ENCODE data around the gene CCDC86. TPM values are rescaled to one million over a fixed set of nuclear protein-coding genes. Genes with fewer than 3 reads are reported as not detected.

Gene CCDC86
- total RNA-seq, 1 donor from 2014 or later, result 4.7 TPM

DNA sequence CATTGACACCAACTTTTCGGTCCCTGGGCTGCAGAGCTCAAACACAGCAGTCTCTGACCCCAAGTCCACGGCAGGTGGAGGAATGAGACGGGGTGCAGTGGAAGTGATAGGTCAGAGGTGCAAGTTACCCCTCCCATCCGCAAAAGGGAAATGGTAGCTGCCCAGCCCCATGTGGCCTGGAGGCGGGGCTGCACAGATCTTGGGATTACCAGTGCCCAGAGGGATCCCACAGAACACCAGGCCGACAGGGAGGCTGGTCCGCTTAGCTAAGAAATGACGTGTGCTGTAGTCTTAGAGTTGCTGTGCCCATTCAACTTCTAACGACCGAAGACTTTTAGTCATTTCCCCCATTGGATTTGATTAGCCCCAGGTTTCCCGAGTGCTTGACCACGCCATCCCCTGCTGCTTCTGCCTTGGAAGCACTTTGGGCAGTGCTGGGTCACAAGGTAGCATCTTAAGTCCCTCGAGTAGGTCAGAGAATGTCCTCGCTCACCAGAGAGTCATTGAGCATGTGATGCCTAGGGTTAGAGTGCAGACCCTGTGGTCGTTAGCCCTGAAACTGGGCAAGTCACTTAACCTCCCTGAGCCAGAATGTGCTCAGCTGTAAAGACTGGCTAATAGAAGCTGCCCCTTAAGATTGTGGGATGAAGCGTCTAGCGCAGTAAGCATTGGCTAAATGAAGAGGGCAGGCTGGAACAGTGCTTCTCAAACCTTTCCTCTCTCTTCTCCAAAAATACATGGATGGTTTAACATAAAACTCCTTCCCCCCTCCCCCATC lies 9.6 kb downstream of the CCDC86 start:
- peaks cover 35 to 44% (median 38%) of the 10 kb centered on the region in 3 donors for H3K36me3 ChIP-seq (ENCODE audit: control insufficient read depth in 3 of 3, insufficient read depth in 3 of 3, low read length in 3 of 3)
- H3K9me3 ChIP-seq (ENCODE audit: control insufficient read depth in 3 of 3, low read length in 3 of 3), result no peaks in the 10 kb centered on the region
- peaks cover 0 to 3% (median 3%) of the 10 kb centered on the region in 3 donors for H3K27me3 ChIP-seq (ENCODE audit: control insufficient read depth in 3 of 3, insufficient read depth in 3 of 3, low read length in 3 of 3)
- no peak overlapping the region for H3K9ac ChIP-seq (ENCODE audit: low read depth in 1 of 3, low read length in 3 of 3)
- no peak overlapping the region for H3K27ac ChIP-seq (ENCODE audit: low read depth, low read length)
- peaks cover 0 to 3% (median 0%) of the 10 kb centered on the region in 3 donors for H3K4me1 ChIP-seq (ENCODE audit: control insufficient read depth in 3 of 3, insufficient read depth in 3 of 3, low read length in 3 of 3)
- no peak overlapping the region for H3K4me3 ChIP-seq (ENCODE audit: low read length in 3 of 3)

DNA sequence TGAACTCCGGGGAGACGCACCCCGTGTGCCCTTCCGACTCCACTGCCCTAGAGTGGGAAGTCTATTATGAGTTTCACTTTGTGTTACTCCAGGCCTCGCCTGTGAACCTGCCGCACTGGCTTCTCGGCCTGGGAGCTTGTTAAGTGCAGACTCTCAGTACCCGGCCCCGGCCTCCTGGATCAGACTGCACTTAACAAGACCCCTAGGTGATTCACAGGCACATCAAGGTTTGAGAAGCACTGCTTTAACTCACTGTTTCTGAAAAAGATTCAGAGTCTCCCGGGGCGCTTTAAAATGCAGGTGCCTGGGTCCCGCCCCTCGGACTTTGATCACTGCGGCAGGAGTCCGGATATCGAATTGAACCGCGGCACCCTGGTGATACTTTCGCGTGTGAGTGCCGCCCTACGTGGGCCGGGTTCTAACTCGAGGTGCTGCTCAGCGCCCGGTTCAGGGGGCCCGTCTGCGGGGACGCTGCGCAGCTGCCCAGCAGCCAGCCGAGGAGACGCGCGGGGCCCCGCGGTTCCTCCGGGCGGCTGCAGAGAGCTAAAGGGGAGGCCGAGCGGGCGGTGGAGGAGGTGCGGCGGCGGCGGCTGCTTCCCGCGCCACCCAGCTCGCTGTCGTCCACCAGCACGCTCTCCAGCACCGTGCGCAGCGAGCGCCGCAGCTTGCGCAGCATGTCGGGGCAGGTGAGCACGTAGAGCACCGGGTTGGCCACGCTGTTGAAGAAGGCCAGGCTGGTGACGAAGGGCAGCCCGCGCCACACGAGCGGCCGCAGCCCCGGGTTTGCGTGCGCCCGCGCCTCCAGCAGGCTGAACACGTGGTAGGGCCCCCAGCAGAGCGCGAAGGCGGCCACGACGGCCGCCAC lies 10.4 kb downstream of the CCDC86 start:
- peaks cover 0 to 3% (median 0%) of the 10 kb centered on the region in 3 donors for H3K4me1 ChIP-seq (ENCODE audit: control insufficient read depth in 3 of 3, insufficient read depth in 3 of 3, low read length in 3 of 3)
- no peak overlapping the region for H3K27ac ChIP-seq (ENCODE audit: low read depth, low read length)
- peaks cover 35 to 43% (median 37%) of the 10 kb centered on the region in 3 donors for H3K36me3 ChIP-seq (ENCODE audit: control insufficient read depth in 3 of 3, insufficient read depth in 3 of 3, low read length in 3 of 3)
- H3K27me3 ChIP-seq (ENCODE audit: control insufficient read depth in 3 of 3, insufficient read depth in 3 of 3, low read length in 3 of 3), result peaks cover 0 to 3% (median 3%) of the 10 kb centered on the region in 3 donors
- H3K9ac ChIP-seq (ENCODE audit: low read depth in 1 of 3, low read length in 3 of 3), result no peak overlapping the region
- no peak overlapping the region for H3K4me3 ChIP-seq (ENCODE audit: low read length in 3 of 3)
- H3K9me3 ChIP-seq (ENCODE audit: control insufficient read depth in 3 of 3, low read length in 3 of 3), result no peaks in the 10 kb centered on the region

DNA sequence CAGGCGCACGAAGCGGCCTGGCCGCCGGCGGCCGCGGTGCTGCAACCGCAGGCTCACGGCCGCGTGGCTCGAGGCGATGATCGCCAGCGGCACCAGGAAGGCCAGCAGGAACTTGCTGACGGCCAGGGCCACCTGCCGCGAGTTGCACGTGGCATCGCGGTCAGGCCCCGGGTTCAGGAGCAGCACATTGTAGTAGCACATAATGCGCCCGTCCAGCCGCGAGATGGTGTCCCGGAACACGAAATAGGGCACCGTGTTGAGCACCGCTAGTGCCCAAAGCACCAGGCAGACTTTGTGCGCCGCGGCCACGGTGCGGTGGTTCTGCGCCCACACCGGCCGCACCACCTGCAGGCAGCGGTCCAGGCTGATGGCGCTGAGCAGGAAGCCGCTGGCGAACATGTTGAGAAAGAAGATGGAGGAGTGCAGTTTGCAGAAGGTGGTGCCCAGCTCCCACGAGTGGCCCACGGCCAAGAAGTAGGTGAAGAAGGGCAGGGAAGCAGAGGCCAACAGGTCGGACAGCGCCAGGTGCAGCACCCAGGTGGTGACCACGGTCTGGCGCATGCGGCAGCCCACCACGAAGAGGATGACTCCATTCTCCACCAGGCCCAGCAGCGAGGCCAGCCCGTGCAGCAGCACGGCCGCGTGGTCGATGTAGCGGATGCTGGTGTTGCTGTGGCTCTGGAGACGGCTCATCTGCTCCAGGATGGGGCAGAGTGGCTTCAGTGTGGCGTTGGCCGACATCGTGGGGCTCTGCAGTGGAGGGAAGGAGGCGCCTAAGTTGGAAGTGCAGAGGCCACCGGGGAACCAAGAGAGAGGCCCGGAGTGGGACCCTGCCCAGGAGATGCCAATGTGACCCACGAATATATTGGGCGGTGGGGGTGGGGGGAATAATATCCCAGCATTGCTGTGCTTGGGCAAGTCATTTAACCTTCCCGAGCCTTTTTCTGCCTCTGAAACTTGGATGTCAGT lies 11.4 kb downstream of the CCDC86 start:
- Histone ChIP-seq H3K9me3 (ENCODE audit: control insufficient read depth in 3 of 3, low read length in 3 of 3) (peaks cover 0 to 1% (median 0%) of the 10 kb centered on the region in 3 donors), H3K4me1 (ENCODE audit: control insufficient read depth in 3 of 3, insufficient read depth in 3 of 3, low read length in 3 of 3) (peaks cover 0 to 3% (median 0%) of the 10 kb centered on the region in 3 donors), H3K27ac (ENCODE audit: low read depth, low read length) (no peak overlapping the region), H3K4me3 (ENCODE audit: low read length in 3 of 3) (no peak overlapping the region), H3K27me3 (ENCODE audit: control insufficient read depth in 3 of 3, insufficient read depth in 3 of 3, low read length in 3 of 3) (peaks cover 0 to 3% (median 3%) of the 10 kb centered on the region in 3 donors), H3K9ac (ENCODE audit: low read depth in 1 of 3, low read length in 3 of 3) (no peak overlapping the region), H3K36me3 (ENCODE audit: control insufficient read depth in 3 of 3, insufficient read depth in 3 of 3, low read length in 3 of 3) (peaks cover 29 to 35% (median 35%) of the 10 kb centered on the region in 3 donors)

DNA sequence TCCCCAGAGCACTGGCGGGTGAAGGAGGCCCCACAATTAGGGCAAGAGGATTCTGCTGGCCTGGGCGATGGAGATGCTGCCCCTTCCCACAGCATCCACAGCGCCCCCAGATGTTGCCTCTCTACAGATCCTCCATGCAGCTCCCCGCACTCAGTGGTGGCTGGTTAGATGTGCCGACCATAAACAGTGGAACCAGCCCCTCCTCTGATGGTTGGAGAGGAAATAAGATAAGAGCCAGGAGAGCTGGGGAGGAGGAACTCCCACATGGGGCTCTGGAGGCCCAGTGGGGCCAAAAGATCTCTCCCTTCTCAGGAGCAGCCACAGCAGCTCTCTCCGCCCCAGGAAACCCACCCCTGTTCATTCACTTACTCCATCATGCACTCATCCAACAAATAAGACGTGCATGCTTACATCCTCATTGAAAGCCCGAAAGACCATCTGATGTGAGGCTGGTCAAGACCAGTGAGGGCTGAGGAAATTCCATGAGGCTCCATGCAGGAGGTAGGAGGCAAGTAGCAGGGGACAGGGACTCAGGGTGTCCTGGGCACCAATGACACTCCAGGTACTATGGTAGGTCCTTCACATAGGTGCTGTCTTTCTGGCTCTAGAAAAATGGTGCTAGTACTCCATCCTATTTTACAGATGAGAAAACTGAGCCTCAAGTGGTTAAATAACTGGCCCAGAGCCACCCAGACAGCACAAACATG lies 12.4 kb downstream of the CCDC86 start:
- H3K4me3 ChIP-seq (ENCODE audit: low read length in 3 of 3), result no peak overlapping the region
- H3K36me3 ChIP-seq (ENCODE audit: control insufficient read depth in 3 of 3, insufficient read depth in 3 of 3, low read length in 3 of 3), result peaks cover 20 to 25% (median 25%) of the 10 kb centered on the region in 3 donors
- H3K27me3 ChIP-seq (ENCODE audit: control insufficient read depth in 3 of 3, insufficient read depth in 3 of 3, low read length in 3 of 3), result peaks cover 0 to 3% (median 3%) of the 10 kb centered on the region in 3 donors
- no peak overlapping the region for H3K27ac ChIP-seq (ENCODE audit: low read depth, low read length)
- peaks cover 0 to 3% (median 0%) of the 10 kb centered on the region in 3 donors for H3K4me1 ChIP-seq (ENCODE audit: control insufficient read depth in 3 of 3, insufficient read depth in 3 of 3, low read length in 3 of 3)
- H3K9ac ChIP-seq (ENCODE audit: low read depth in 1 of 3, low read length in 3 of 3), result no peak overlapping the region
- peaks cover 0 to 2% (median 0%) of the 10 kb centered on the region in 3 donors for H3K9me3 ChIP-seq (ENCODE audit: control insufficient read depth in 3 of 3, low read length in 3 of 3)

DNA sequence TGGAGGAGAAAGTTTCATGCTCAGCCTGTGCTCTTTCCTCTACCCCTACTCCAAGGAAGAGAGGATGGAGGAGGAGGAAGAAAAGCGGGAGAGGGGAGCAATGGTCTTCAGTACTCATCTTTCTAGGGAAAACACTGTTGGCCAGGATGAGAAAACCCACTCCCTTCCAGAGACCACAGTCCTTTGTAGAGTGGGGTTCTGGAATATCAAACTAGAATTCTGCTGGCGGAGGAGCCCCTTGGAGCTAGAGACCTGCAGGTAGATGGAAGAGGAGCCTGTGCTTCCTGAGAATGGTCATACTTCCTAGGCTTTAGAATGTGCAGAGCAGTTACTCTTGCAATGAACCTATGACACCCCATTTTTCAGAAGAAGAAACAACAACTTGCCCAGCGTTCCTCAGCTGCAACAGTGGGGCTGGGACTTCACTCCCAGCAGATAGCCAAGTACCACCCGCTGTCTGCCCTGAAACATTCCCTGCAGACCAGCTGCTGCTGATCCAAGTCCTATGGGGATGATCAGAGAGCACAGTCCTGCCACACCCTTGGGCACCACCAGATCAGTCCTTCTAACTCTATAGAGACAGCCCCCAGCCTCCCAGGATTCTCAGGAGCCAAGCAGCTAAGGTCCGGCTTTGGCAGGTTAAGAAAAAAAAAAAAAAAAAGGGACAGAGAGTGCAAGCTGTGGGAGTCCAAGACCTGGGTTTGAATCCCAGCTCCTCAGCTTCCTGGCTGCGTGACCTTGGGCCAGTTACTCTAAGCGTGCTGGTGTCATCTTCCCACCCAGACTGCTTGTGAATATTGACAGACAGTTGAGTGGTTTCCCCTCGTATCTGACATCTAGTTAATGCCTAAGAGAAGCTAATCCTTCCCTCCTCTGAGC lies 13.2 kb downstream of the CCDC86 start:
- Histone ChIP-seq H3K4me3 (ENCODE audit: low read length in 3 of 3) (no peak overlapping the region), H3K9ac (ENCODE audit: low read depth in 1 of 3, low read length in 3 of 3) (peak overlapping the region in 1 of 3 donors; percentile 34), H3K27me3 (ENCODE audit: control insufficient read depth in 3 of 3, insufficient read depth in 3 of 3, low read length in 3 of 3) (peaks cover 0 to 3% (median 3%) of the 10 kb centered on the region in 3 donors), H3K4me1 (ENCODE audit: control insufficient read depth in 3 of 3, insufficient read depth in 3 of 3, low read length in 3 of 3) (peaks cover 0 to 3% (median 0%) of the 10 kb centered on the region in 3 donors), H3K9me3 (ENCODE audit: control insufficient read depth in 3 of 3, low read length in 3 of 3) (peaks cover 0 to 2% (median 0%) of the 10 kb centered on the region in 3 donors), H3K36me3 (ENCODE audit: control insufficient read depth in 3 of 3, insufficient read depth in 3 of 3, low read length in 3 of 3) (peaks cover 14 to 18% (median 17%) of the 10 kb centered on the region in 3 donors), H3K27ac (ENCODE audit: low read depth, low read length) (no peak overlapping the region)

DNA sequence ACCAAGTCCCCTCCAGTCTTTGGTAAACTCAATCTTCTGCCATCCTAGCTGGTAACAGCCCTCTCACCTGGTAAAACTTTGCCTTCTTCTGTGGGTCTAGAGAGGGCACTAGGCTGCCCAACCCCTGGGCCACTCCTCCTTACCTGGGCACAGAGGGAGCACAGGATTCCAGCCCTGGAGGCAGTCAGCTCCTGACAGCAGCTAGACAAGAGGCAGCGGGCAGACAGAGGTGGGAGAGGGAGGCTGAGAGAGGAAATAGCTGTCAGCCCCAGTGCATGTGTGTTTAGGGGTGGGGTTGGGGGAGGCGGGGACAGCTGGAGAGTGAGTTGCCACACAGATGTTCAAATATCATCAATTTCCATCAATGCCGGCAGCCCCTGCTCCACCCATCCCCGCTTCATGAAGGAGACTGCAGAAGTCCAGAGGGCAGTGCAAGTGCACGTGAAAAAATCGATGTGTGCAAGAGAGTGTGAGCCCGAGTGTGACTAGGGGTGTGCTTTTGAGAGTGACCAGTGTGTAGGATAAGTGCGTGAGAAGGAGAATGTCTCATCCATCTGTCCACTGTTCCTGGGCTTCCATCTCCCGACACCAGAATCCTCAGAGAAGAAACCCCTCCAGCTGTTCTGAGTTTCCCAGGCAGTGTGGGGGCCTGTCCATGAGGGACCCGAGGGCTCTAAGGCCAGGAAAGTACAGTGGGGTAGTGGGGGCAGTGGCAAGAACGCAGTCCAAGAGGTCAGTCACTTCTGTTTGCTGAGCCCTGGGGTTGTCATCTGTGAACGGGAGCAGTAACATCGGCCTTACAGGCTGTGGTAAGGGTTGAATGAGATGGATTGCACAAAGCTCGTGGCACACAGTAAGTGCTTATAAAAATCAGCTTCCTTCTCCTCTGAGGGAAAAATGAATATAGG lies 14.1 kb downstream of the CCDC86 start, which contains the start of gene PTGDR2:
Gene PTGDR2 (minus strand): TSS at position 225 of the 908 bp plus-strand sequence. CDS start 2,228 bp downstream, outside the sequence.
- no peak within 1 kb of the TSS for H3K27ac ChIP-seq (ENCODE audit: low read depth, low read length)
- H3K36me3 ChIP-seq (ENCODE audit: control insufficient read depth in 3 of 3, insufficient read depth in 3 of 3, low read length in 3 of 3), result peaks cover 9 to 11% (median 11%) of the 10 kb centered on the region in 3 donors
- H3K27me3 ChIP-seq (ENCODE audit: control insufficient read depth in 3 of 3, insufficient read depth in 3 of 3, low read length in 3 of 3), result peaks cover 0 to 5% (median 3%) of the 10 kb centered on the region in 3 donors
- H3K9ac ChIP-seq (ENCODE audit: low read depth in 1 of 3, low read length in 3 of 3), result peak within 1 kb of the TSS in 1 of 3 donors; percentile 34
- no peak within 1 kb of the TSS for H3K4me3 ChIP-seq (ENCODE audit: low read length in 3 of 3)
- peaks cover 0 to 3% (median 0%) of the 10 kb centered on the region in 3 donors for H3K4me1 ChIP-seq (ENCODE audit: control insufficient read depth in 3 of 3, insufficient read depth in 3 of 3, low read length in 3 of 3)
- H3K9me3 ChIP-seq (ENCODE audit: control insufficient read depth in 3 of 3, low read length in 3 of 3), result peaks cover 0 to 2% (median 0%) of the 10 kb centered on the region in 3 donors

DNA sequence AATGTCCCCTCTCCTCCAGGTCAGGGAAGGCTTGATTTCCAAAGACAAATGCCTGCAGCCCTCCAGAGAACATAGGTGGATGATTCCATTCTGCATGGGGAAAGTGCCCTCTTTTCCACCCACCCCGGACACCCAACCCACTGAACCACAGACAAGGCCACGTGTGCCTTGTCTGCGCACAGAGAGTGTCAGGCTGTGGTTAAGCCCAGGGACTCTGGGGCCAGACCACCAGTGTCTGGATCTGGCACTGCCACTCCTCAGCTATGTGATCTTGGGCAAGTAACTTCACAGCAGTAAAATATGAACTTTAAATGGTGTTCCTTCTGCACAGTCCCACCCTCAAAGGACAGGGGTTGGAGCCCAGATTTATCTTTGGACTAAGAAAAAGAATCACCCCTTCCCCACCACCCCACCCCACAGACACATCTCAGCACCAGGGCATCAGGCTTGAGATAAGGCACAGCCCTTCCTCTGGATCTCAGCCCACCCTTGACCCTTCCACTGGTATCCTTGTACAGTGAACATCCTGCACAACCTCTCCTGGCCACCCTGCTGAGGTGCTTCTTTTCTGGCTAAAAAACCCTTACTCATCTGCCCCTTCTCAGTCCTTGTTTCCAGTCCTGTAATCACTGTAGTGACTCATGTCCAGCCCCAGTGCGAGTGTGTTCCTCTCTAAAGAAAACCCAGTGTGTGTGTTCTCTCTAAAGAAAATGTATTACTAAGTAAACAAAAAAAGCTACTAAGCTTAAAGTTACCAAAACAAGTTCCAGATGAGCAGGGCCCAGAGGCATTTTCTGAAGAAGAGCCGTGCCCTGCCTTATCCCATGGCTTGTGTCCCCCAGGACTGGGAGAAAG lies 15.7 kb downstream of the CCDC86 start:
- Histone ChIP-seq H3K27me3 (ENCODE audit: control insufficient read depth in 3 of 3, insufficient read depth in 3 of 3, low read length in 3 of 3) (peaks cover 0 to 8% (median 3%) of the 10 kb centered on the region in 3 donors), H3K4me1 (ENCODE audit: control insufficient read depth in 3 of 3, insufficient read depth in 3 of 3, low read length in 3 of 3) (peaks cover 0 to 3% (median 0%) of the 10 kb centered on the region in 3 donors), H3K9me3 (ENCODE audit: control insufficient read depth in 3 of 3, low read length in 3 of 3) (peaks cover 0 to 2% (median 0%) of the 10 kb centered on the region in 3 donors), H3K36me3 (ENCODE audit: control insufficient read depth in 3 of 3, insufficient read depth in 3 of 3, low read length in 3 of 3) (no peaks in the 10 kb centered on the region), H3K4me3 (ENCODE audit: low read length in 3 of 3) (no peak overlapping the region), H3K9ac (ENCODE audit: low read depth in 1 of 3, low read length in 3 of 3) (no peak overlapping the region), H3K27ac (ENCODE audit: low read depth, low read length) (no peak overlapping the region)
